ENCODE results near the gene CDK5RAP2. TPM values are rescaled to one million over a fixed set of nuclear protein-coding genes. Genes with fewer than 3 reads are reported as not detected.

Gene CDK5RAP2
- total RNA-seq, 6 experiments from 2014 or later, result 28.4 to 40.8 (median 36.8) TPM

DNA sequence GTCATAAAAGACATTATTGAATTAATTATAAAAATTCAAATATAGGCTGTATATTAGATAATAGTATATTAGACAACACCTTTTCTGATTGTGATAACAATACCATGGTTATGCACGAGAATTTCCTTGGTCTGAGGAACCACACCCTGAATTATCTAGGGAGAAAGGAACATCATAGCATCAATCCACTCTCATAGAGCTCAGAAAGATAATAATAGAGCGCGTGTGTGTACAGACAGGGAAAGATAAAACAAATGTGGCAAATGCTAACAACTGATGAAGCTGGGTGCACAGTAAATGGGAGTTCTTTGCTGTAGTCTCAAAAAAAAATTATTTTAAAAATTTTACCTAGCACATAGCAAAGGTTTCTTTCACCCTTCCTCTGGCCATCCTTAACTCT lies 143.5 kb downstream of the CDK5RAP2 start:
- Mint-ChIP-seq H3K36me3 (ENCODE audit: low read depth) (peaks cover 9% of the 10 kb centered on the region; the same call in 1 of the 2 replicates), H3K4me1 (ENCODE audit: low read depth) (peaks cover 52% of the 10 kb centered on the region)

DNA sequence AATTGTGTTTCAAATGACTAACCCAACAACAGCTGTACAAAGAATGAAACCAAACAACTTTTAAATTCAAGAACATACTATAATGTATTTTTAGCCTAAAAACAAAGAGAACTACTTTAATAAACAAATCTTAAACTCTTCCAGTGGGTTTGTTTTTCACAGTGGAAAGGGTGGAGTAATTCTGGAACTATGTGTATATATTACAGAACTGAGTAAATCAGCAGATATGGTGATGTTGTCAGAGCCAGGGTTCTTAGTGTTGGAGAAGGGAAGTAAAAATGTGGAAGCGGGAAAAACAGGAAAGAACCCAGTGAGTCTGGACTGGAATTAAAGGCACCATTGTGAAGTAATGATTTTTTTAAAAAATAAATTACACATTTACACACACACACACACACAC lies 144.9 kb downstream of the CDK5RAP2 start:
- Mint-ChIP-seq H3K9me3 (no peaks in the 10 kb centered on the region), H3K27me3 (ENCODE audit: insufficient read depth) (peaks cover 3% of the 10 kb centered on the region; the same call in 1 of the 2 replicates), H3K36me3 (ENCODE audit: low read depth) (peaks cover 14% of the 10 kb centered on the region; the same call in 1 of the 2 replicates), H3K4me1 (ENCODE audit: low read depth) (peaks cover 40% of the 10 kb centered on the region), H3K4me3 (no peak overlapping the region; the same call in 1 of the 2 replicates), H3K27ac (peak overlapping the region; percentile 39)
- peak; percentile 18 for DNase-seq
- TF ChIP-seq, protein P1, sequence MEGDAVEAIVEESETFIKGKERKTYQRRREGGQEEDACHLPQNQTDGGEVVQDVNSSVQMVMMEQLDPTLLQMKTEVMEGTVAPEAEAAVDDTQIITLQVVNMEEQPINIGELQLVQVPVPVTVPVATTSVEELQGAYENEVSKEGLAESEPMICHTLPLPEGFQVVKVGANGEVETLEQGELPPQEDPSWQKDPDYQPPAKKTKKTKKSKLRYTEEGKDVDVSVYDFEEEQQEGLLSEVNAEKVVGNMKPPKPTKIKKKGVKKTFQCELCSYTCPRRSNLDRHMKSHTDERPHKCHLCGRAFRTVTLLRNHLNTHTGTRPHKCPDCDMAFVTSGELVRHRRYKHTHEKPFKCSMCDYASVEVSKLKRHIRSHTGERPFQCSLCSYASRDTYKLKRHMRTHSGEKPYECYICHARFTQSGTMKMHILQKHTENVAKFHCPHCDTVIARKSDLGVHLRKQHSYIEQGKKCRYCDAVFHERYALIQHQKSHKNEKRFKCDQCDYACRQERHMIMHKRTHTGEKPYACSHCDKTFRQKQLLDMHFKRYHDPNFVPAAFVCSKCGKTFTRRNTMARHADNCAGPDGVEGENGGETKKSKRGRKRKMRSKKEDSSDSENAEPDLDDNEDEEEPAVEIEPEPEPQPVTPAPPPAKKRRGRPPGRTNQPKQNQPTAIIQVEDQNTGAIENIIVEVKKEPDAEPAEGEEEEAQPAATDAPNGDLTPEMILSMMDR (IDR thresholded peaks at IDR 0.05), result no peak

More for the DNA sequence above, 143.5 kb downstream of the CDK5RAP2 start:
- no peak overlapping the region for H3K27ac Mint-ChIP-seq
- DNase-seq, result no peak
- H3K27me3 Mint-ChIP-seq (ENCODE audit: insufficient read depth), result peaks cover 3% of the 10 kb centered on the region; the same call in 1 of the 2 replicates
- H3K4me3 Mint-ChIP-seq, result no peak overlapping the region
- no peaks in the 10 kb centered on the region for H3K9me3 Mint-ChIP-seq
- TF ChIP-seq, protein P1 (IDR thresholded peaks at IDR 0.05), result no peak

DNA sequence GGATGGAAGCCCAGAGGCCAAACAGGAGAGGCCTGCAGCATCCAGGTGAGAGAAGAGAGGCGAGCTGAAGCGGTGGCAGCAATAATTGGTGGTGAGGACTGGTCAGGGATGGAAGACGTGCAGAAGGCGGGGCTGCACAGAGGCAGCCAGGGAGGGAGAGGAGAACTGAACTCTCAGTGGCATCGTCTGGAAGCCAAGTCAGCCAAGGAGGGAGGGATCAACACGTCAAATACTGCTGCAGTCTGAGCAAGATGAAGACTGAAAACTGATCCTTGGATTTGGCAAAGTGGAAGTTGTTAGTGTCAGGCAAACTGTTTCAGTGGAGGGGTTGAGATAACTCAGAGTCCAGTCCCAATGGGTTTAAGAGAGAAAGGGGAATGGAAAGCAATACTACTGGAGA lies 145.4 kb downstream of the CDK5RAP2 start:
- H3K4me3 Mint-ChIP-seq, result peak overlapping the region; percentile 30; the same call in 1 of the 2 replicates
- TF ChIP-seq, protein P1 (IDR thresholded peaks at IDR 0.05), result no peak
- H3K27ac Mint-ChIP-seq, result peak overlapping the region; percentile 77
- DNase-seq, result peak; percentile 7
- peaks cover 14% of the 10 kb centered on the region; the same call in 1 of the 2 replicates for H3K36me3 Mint-ChIP-seq (ENCODE audit: low read depth)
- H3K4me1 Mint-ChIP-seq (ENCODE audit: low read depth), result peaks cover 40% of the 10 kb centered on the region
- peaks cover 3% of the 10 kb centered on the region; the same call in 1 of the 2 replicates for H3K27me3 Mint-ChIP-seq (ENCODE audit: insufficient read depth)
- H3K9me3 Mint-ChIP-seq, result no peaks in the 10 kb centered on the region

DNA sequence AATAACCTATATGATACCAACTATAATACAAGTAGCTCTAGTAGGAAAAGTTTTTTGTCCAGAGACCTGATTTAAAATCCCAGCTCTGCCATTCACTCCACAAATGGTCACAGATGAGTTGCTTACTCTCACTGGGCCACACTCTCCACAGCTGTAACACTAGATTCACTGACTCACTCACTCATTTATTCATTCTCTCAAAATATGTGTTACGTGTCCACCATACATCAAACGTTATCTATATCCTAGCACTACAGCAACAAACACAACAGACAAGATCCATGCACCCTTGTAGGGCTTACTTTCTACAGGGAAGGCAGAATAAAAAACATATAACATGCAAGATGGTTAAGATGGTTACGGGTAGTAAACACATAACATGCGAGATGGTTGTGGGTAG lies 146.3 kb downstream of the CDK5RAP2 start:
- Mint-ChIP-seq H3K27ac (peak overlapping the region; percentile 77; the same call in 1 of the 2 replicates), H3K36me3 (ENCODE audit: low read depth) (peaks cover 10% of the 10 kb centered on the region; the same call in 1 of the 2 replicates), H3K4me1 (ENCODE audit: low read depth) (peaks cover 36% of the 10 kb centered on the region), H3K9me3 (no peaks in the 10 kb centered on the region), H3K27me3 (ENCODE audit: insufficient read depth) (peaks cover 3% of the 10 kb centered on the region; the same call in 1 of the 2 replicates), H3K4me3 (no peak overlapping the region)
- TF ChIP-seq, protein P1 (IDR thresholded peaks at IDR 0.05), result no peak
- no peak for DNase-seq

DNA sequence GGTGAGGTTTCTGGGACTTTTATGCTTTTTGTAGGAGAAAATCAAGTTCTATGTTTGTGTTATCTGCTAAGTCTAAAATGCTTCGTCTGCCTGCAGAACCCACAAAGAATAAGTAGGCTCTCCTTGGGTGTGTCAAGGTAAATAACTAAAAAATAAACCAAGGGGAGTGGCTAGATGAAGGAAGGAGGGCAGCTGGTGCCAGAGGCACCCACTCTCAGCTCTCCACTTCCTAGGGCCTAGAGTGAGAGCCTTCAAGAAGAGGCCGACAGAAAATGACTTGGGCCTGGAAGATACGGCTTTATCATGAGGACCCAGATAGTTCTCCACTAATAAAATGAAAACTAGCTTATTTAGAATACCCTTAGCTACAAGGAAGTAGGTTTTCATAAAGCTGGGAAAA lies 147.4 kb downstream of the CDK5RAP2 start:
- Mint-ChIP-seq H3K4me1 (ENCODE audit: low read depth) (peaks cover 36% of the 10 kb centered on the region), H3K9me3 (no peaks in the 10 kb centered on the region), H3K4me3 (no peak overlapping the region), H3K36me3 (ENCODE audit: low read depth) (peaks cover 10% of the 10 kb centered on the region; the same call in 1 of the 2 replicates), H3K27ac (no peak overlapping the region), H3K27me3 (ENCODE audit: insufficient read depth) (peaks cover 3% of the 10 kb centered on the region; the same call in 1 of the 2 replicates)
- no peak for DNase-seq
- TF ChIP-seq, protein P1 (IDR thresholded peaks at IDR 0.05), result no peak

Data from HFFc6 (cell line).